ENCODE measurements around the gene SLC32A1. TPM values are rescaled to one million over a fixed set of nuclear protein-coding genes. Genes with fewer than 3 reads are reported as not detected.

The SLC32A1 gene
- total and polyA plus RNA-seq, 2 donors (not counting 1 experiment from before 2014, with no cell fraction given): not detected

DNA sequence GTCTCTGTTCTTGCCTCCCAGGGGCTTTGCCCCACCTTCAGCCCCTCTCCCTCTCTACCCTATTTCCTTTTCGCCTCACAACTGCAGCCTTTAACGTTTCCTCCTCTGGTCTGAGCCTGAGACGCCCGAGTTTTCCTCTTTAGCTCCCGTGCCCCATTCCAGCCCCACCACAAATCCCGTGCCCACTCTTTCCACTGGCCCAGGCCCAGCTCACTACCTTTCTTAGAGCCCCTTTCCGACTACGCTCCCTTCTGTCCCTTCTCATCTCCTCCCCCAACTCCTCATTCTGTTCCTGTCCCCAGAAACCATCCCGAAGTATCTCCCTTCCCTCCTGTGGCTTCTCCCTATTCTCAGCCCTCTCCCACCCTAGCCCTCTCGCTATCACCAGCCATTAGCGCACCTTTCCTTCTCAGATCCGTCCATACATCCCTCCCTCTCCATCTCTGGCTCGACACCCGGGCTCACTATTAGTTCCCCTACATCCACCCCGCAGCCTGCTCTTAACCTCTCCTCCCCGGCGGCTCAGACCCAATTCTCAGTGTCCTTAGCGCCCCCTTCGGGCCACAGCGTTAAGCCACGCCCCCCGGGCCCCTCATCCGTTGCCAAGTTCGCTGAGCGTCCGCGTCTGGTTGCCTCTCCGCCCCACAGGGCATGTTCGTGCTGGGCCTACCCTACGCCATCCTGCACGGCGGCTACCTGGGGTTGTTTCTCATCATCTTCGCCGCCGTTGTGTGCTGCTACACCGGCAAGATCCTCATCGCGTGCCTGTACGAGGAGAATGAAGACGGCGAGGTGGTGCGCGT lies 2.7 kb downstream of the SLC32A1 start:
- no peaks in the 10 kb centered on the region for H4K20me1 ChIP-seq (ENCODE audit: control insufficient read depth, extremely low read depth, insufficient read depth, low read length)
- no peak overlapping the region for H3K4me2 ChIP-seq (ENCODE audit: extremely low read depth, insufficient read depth, low read length)
- no peaks in the 10 kb centered on the region for H3K9me3 ChIP-seq (ENCODE audit: control insufficient read depth, insufficient read depth, low read depth, low read length)
- no peaks in the 10 kb centered on the region for H3K79me2 ChIP-seq (ENCODE audit: control insufficient read depth, insufficient read depth, low read length)
- H3K27me3 ChIP-seq (ENCODE audit: control insufficient read depth, insufficient read depth, low read length): peaks cover 90% of the 10 kb centered on the region
- TF ChIP-seq, protein P1, sequence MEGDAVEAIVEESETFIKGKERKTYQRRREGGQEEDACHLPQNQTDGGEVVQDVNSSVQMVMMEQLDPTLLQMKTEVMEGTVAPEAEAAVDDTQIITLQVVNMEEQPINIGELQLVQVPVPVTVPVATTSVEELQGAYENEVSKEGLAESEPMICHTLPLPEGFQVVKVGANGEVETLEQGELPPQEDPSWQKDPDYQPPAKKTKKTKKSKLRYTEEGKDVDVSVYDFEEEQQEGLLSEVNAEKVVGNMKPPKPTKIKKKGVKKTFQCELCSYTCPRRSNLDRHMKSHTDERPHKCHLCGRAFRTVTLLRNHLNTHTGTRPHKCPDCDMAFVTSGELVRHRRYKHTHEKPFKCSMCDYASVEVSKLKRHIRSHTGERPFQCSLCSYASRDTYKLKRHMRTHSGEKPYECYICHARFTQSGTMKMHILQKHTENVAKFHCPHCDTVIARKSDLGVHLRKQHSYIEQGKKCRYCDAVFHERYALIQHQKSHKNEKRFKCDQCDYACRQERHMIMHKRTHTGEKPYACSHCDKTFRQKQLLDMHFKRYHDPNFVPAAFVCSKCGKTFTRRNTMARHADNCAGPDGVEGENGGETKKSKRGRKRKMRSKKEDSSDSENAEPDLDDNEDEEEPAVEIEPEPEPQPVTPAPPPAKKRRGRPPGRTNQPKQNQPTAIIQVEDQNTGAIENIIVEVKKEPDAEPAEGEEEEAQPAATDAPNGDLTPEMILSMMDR (conservative IDR thresholded peaks at IDR 0.05 in 1 of 2, IDR thresholded peaks at IDR 0.05 in 1 of 2; ENCODE audit: low read depth in 1 of 2, low read length in 2 of 2): no peak
- TF ChIP-seq EZH2 (IDR thresholded peaks at IDR 0.05; ENCODE audit: low read length, missing control alignments): peak; percentile 16
- peak in 1 of 2 donors; percentile 15 for DNase-seq (ENCODE audit: low read depth in 2 of 2)
- H2AFZ ChIP-seq (ENCODE audit: low read length): no peak overlapping the region
- no peaks in the 10 kb centered on the region for H3K36me3 ChIP-seq (ENCODE audit: control insufficient read depth, insufficient read depth, low read length)
- H3K27ac ChIP-seq (ENCODE audit: insufficient read depth, low read length): no peak overlapping the region
- H3K9ac ChIP-seq (ENCODE audit: insufficient read depth, low read length): no peak overlapping the region
- H3K4me1 ChIP-seq (ENCODE audit: control insufficient read depth, extremely low read depth, insufficient read depth, low read length): no peaks in the 10 kb centered on the region
- no peak overlapping the region for H3K4me3 ChIP-seq (replicated peaks in 1 of 4; ENCODE audit: control extremely low read depth in 1 of 4, insufficient read depth in 1 of 4, low read depth in 3 of 4, low read length in 4 of 4)

DNA sequence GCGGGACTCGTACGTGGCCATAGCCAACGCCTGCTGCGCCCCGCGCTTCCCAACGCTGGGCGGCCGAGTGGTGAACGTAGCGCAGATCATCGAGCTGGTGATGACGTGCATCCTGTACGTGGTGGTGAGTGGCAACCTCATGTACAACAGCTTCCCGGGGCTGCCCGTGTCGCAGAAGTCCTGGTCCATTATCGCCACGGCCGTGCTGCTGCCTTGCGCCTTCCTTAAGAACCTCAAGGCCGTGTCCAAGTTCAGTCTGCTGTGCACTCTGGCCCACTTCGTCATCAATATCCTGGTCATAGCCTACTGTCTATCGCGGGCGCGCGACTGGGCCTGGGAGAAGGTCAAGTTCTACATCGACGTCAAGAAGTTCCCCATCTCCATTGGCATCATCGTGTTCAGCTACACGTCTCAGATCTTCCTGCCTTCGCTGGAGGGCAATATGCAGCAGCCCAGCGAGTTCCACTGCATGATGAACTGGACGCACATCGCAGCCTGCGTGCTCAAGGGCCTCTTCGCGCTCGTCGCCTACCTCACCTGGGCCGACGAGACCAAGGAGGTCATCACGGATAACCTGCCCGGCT lies 3.4 kb downstream of the SLC32A1 start:
- Histone ChIP-seq H2AFZ (ENCODE audit: low read length) (no peak overlapping the region), H3K9ac (ENCODE audit: insufficient read depth, low read length) (no peak overlapping the region), H3K36me3 (ENCODE audit: control insufficient read depth, insufficient read depth, low read length) (no peaks in the 10 kb centered on the region), H3K9me3 (ENCODE audit: control insufficient read depth, insufficient read depth, low read depth, low read length) (no peaks in the 10 kb centered on the region), H3K27ac (ENCODE audit: insufficient read depth, low read length) (no peak overlapping the region), H4K20me1 (ENCODE audit: control insufficient read depth, extremely low read depth, insufficient read depth, low read length) (no peaks in the 10 kb centered on the region), H3K79me2 (ENCODE audit: control insufficient read depth, insufficient read depth, low read length) (no peaks in the 10 kb centered on the region), H3K4me2 (ENCODE audit: extremely low read depth, insufficient read depth, low read length) (no peak overlapping the region), H3K27me3 (ENCODE audit: control insufficient read depth, insufficient read depth, low read length) (peaks cover 88% of the 10 kb centered on the region), H3K4me1 (ENCODE audit: control insufficient read depth, extremely low read depth, insufficient read depth, low read length) (no peaks in the 10 kb centered on the region), H3K4me3 (replicated peaks in 1 of 4; ENCODE audit: control extremely low read depth in 1 of 4, insufficient read depth in 1 of 4, low read depth in 3 of 4, low read length in 4 of 4) (no peak overlapping the region)
- TF ChIP-seq EZH2 (IDR thresholded peaks at IDR 0.05; ENCODE audit: low read length, missing control alignments): peak; percentile 93
- TF ChIP-seq, protein P1 (conservative IDR thresholded peaks at IDR 0.05 in 1 of 2, IDR thresholded peaks at IDR 0.05 in 1 of 2; ENCODE audit: low read depth in 1 of 2, low read length in 2 of 2): no peak
- DNase-seq (ENCODE audit: low read depth in 2 of 2): no peak

DNA sequence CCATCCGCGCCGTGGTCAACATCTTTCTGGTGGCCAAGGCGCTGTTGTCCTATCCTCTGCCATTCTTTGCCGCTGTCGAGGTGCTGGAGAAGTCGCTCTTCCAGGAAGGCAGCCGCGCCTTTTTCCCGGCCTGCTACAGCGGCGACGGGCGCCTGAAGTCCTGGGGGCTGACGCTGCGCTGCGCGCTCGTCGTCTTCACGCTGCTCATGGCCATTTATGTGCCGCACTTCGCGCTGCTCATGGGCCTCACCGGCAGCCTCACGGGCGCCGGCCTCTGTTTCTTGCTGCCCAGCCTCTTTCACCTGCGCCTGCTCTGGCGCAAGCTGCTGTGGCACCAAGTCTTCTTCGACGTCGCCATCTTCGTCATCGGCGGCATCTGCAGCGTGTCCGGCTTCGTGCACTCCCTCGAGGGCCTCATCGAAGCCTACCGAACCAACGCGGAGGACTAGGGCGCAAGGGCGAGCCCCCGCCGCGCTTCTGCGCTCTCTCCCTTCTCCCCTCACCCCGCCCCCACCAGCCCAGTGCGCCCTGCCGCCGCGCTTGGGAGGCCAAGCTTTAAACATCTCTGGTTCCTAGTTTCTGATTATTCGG lies 4.0 kb downstream of the SLC32A1 start:
- Histone ChIP-seq H4K20me1 (ENCODE audit: control insufficient read depth, extremely low read depth, insufficient read depth, low read length) (no peaks in the 10 kb centered on the region), H2AFZ (ENCODE audit: low read length) (no peak overlapping the region), H3K27me3 (ENCODE audit: control insufficient read depth, insufficient read depth, low read length) (peaks cover 87% of the 10 kb centered on the region), H3K27ac (ENCODE audit: insufficient read depth, low read length) (no peak overlapping the region), H3K4me1 (ENCODE audit: control insufficient read depth, extremely low read depth, insufficient read depth, low read length) (no peaks in the 10 kb centered on the region), H3K36me3 (ENCODE audit: control insufficient read depth, insufficient read depth, low read length) (no peaks in the 10 kb centered on the region), H3K9me3 (ENCODE audit: control insufficient read depth, insufficient read depth, low read depth, low read length) (no peaks in the 10 kb centered on the region), H3K79me2 (ENCODE audit: control insufficient read depth, insufficient read depth, low read length) (no peaks in the 10 kb centered on the region), H3K4me2 (ENCODE audit: extremely low read depth, insufficient read depth, low read length) (no peak overlapping the region), H3K9ac (ENCODE audit: insufficient read depth, low read length) (no peak overlapping the region), H3K4me3 (replicated peaks in 1 of 4; ENCODE audit: control extremely low read depth in 1 of 4, insufficient read depth in 1 of 4, low read depth in 3 of 4, low read length in 4 of 4) (no peak overlapping the region)
- no peak for DNase-seq (ENCODE audit: low read depth in 2 of 2)
- TF ChIP-seq EZH2 (IDR thresholded peaks at IDR 0.05; ENCODE audit: low read length, missing control alignments): peak; percentile 69
- TF ChIP-seq, protein P1 (conservative IDR thresholded peaks at IDR 0.05 in 1 of 2, IDR thresholded peaks at IDR 0.05 in 1 of 2; ENCODE audit: low read depth in 1 of 2, low read length in 2 of 2): no peak

Data from fibroblast of lung (primary cell).